Fibroblast of peridontal ligament (primary cell): Measurements from ENCODE around the gene FAM120C.
A peak's percentile ranks its signal among the peaks of the same experiment; 100 is the strongest.

Experiments used
- DNase-seq: peaks from one replicate; pipeline ENCODE4 v3.0.0-alpha.2; 2010; ENCODE audit errors: extremely low read depth

Gene FAM120C

GRCh38 chrX:54171091-54171490 is 12.0 kb downstream of the FAM120C start:
- no peak for DNase-seq

GRCh38 chrX:54166915-54167314 is 16.1 kb downstream of the FAM120C start:
- peak; percentile 21 for DNase-seq

GRCh38 chrX:54157561-54157960 is 25.5 kb downstream of the FAM120C start:
- DNase-seq = no peak

- DNase-seq = no peak
Measured at GRCh38 chrX:54134269-54134668, 48.8 kb downstream of the FAM120C start.

- no peak for DNase-seq
Measured at GRCh38 chrX:54116391-54116790, 66.7 kb downstream of the FAM120C start.

GRCh38 chrX:54093571-54093970 is 89.5 kb downstream of the FAM120C start:
- no peak for DNase-seq

- DNase-seq = no peak
Measured at GRCh38 chrX:54093159-54093558, 89.9 kb downstream of the FAM120C start.

- no peak for DNase-seq
Measured at GRCh38 chrX:54090880-54091279, 92.2 kb downstream of the FAM120C start.

- DNase-seq = no peak
Measured at GRCh38 chrX:54089191-54089590, 93.9 kb downstream of the FAM120C start.

GRCh38 chrX:54087661-54088060 is 95.4 kb downstream of the FAM120C start:
- DNase-seq = peak; percentile 12

- DNase-seq = no peak
Measured at GRCh38 chrX:54085666-54086065, 97.4 kb downstream of the FAM120C start.

- DNase-seq = peak; percentile 29
Measured at GRCh38 chrX:54076903-54077302, 106.2 kb downstream of the FAM120C start.

GRCh38 chrX:54074826-54075225 is 108.2 kb downstream of the FAM120C start:
- no peak for DNase-seq

GRCh38 chrX:54067766-54068165 is 115.3 kb downstream of the FAM120C start:
- peak; percentile 7 for DNase-seq

- peak; percentile 64 for DNase-seq
Measured at GRCh38 chrX:54066841-54067240, 116.2 kb downstream of the FAM120C start.

- no peak for DNase-seq
Measured at GRCh38 chrX:54064564-54064963, 118.5 kb downstream of the FAM120C start.

- no peak for DNase-seq
Measured at GRCh38 chrX:54063361-54063760, 119.7 kb downstream of the FAM120C start.

- no peak for DNase-seq
Measured at GRCh38 chrX:54049801-54050200, 133.3 kb downstream of the FAM120C start.

GRCh38 chrX:54048412-54048811 is 134.6 kb downstream of the FAM120C start:
- no peak for DNase-seq

GRCh38 chrX:54045563-54046228 is 137.4 kb downstream of the FAM120C start:
- DNase-seq = no peak

GRCh38 chrX:54044877-54045338 is 138.1 kb downstream of the FAM120C start:
- no peak for DNase-seq

- peak; percentile 90 for DNase-seq
Measured at GRCh38 chrX:54044126-54044876, 138.8 kb downstream of the FAM120C start, which contains the start of gene PHF8. TSS of gene PHF8 (minus strand) at chrX:54044473. CDS start at chrX:54042728, 1,745 bp downstream.

- DNase-seq = peak; percentile 8
Measured at GRCh38 chrX:54043541-54044125, 139.4 kb downstream of the FAM120C start.
